PC-9 (cell line): ENCODE results near the gene NAT8L. TPM values are rescaled to one million over a fixed set of nuclear protein-coding genes. Genes with fewer than 3 reads are reported as not detected.

Experiments
- BruUV-seq: library from RNA; stranded (reverse); fragments of 400-500 nt; replicated peaks from 2 replicates; lab custom pipeline; 2021; lab: Mats Ljungman, UMichigan
- CTCF ChIA-PET: fragments of 300-600 bp; sonication (Branson Sonifier 250); formaldehyde crosslinking; loops from one replicate; lab custom pipeline; 2022; ENCODE audit warnings: antibody characterized with exemption; lab: Charles Lee
- POLR2A ChIA-PET: fragments of 300-600 bp; sonication (Branson Sonifier 250); formaldehyde crosslinking; loops from one replicate; lab custom pipeline; 2022; ENCODE audit warnings: antibody characterized with exemption; ENCODE audit not compliant: unreplicated experiment; lab: Charles Lee
- DNase-seq, 2 experiments: peaks; one replicate each; pipeline versions ENCODE4 v3.0.0 to v3.0.0-alpha.2; 2015 to 2022; ENCODE audit warnings: mixed read lengths in 1 of 2
- H2AFZ ChIP-seq: fragments of 200-600 bp; sonication (generic); 2 replicates; pipeline ENCODE4 v1.8.1; 2017; ENCODE audit warnings: antibody characterized with exemption
- H3F3A ChIP-seq: fragments of 200-600 bp; sonication (generic); 2 replicates; pipeline ENCODE4 v1.8.1; 2017; ENCODE audit warnings: antibody characterized with exemption, mild to moderate bottlenecking, low read depth; ENCODE audit not compliant: insufficient read depth
- H3K27ac ChIP-seq: fragments of 200-600 bp; sonication (generic); 2 replicates; pipeline ENCODE4 v1.6.1; 2016; ENCODE audit warnings: mixed run types
- H3K27me3 ChIP-seq: fragments of 200-600 bp; sonication (generic); 2 replicates; pipeline ENCODE4 v1.6.1; 2016; ENCODE audit warnings: low read depth, mixed run types; ENCODE audit not compliant: insufficient read depth
- H3K36me3 ChIP-seq: fragments of 200-600 bp; sonication (generic); 2 replicates; pipeline ENCODE4 v1.6.1; 2016; ENCODE audit warnings: low read depth, mixed run types
- H3K4me1 ChIP-seq: fragments of 200-600 bp; sonication (generic); replicated peaks from 2 replicates; pipeline ENCODE4 v1.6.1; 2016; ENCODE audit warnings: mixed run types; ENCODE audit not compliant: insufficient read depth
- H3K4me2 ChIP-seq: fragments of 200-600 bp; sonication (generic); 2 replicates; pipeline ENCODE4 v1.6.1; 2017; ENCODE audit warnings: mixed run types
- H3K4me3 ChIP-seq: fragments of 200-600 bp; sonication (generic); 2 replicates; pipeline ENCODE4 v1.6.1; 2016; ENCODE audit warnings: mixed run types
- H3K79me2 ChIP-seq: fragments of 200-600 bp; sonication (generic); 2 replicates; pipeline ENCODE4 v1.6.1; 2017; ENCODE audit warnings: low read depth, mixed run types
- H3K9me2 ChIP-seq: fragments of 200-600 bp; sonication (generic); 2 replicates; pipeline ENCODE4 v1.8.1; 2017; ENCODE audit warnings: mild to moderate bottlenecking; ENCODE audit not compliant: insufficient read depth
- H3K9me3 ChIP-seq: fragments of 200-600 bp; sonication (generic); 2 replicates; pipeline ENCODE4 v1.8.1; 2016; ENCODE audit warnings: low read depth; ENCODE audit not compliant: insufficient read depth
- H4K20me1 ChIP-seq: fragments of 200-600 bp; sonication (generic); 2 replicates; pipeline ENCODE4 v1.8.1; 2017; ENCODE audit not compliant: insufficient read depth
- CTCF ChIP-seq: fragments of 200-600 bp; sonication (generic); conservative IDR thresholded peaks from 2 replicates; pipeline ENCODE4 v1.6.1; 2017; ENCODE audit warnings: mixed run types, antibody characterized with exemption, mild to moderate bottlenecking, moderate library complexity
- EZH2 ChIP-seq: fragments of 200-600 bp; sonication (generic); IDR thresholded peaks from 2 replicates; pipeline ENCODE4 v1.8.0; 2017; ENCODE audit warnings: antibody characterized with exemption, low read depth
- intact Hi-C: fragments of 100-400 bp; cut with micrococcal nuclease; formaldehyde crosslinking; loops from one replicate; pipeline ENCODE4 v1.10.0; 2022; ENCODE audit not compliant: unreplicated experiment
- total RNA-seq: library from RNA; stranded (reverse); gene quantifications from 2 replicates; pipeline ENCODE4 v1.2.3, GENCODE V29; 2021

The NAT8L gene
- total RNA-seq, 1 experiment from 2014 or later = 2.1 TPM

GRCh38 chr4:2071252-2071911, 12.3 kb downstream of the NAT8L start:
- POLR2A ChIA-PET = interaction anchor here (0.7 kb wide), 1 partner anchor 94 kb away, joined by 33 read pairs; no protein-coding TSS in a partner anchor
- no peak for DNase-seq
- CTCF ChIA-PET = interaction anchor here (0.6 to 0.7 kb wide), 2 partner anchors 12 to 115 kb away, joined by 3 to 10 read pairs; no protein-coding TSS in a partner anchor
- no peaks in the 10 kb centered on the region for H3K27me3 ChIP-seq
- no peaks in the 10 kb centered on the region for H4K20me1 ChIP-seq
- TF ChIP-seq EZH2 (no peak), CTCF (no peak)
- no peaks in the 10 kb centered on the region for H3K9me3 ChIP-seq
- intact Hi-C loops = no loop called here
- H3K36me3 ChIP-seq = no peaks in the 10 kb centered on the region
- no TSS peak for BruUV-seq
- H3K4me2 ChIP-seq = no peak overlapping the region
- peaks cover 3% of the 10 kb centered on the region; the same call in 1 of the 2 replicates for H3F3A ChIP-seq
- no peak overlapping the region for H3K27ac ChIP-seq
- no peaks in the 10 kb centered on the region for H3K4me1 ChIP-seq
- no peak overlapping the region for H2AFZ ChIP-seq
- H3K79me2 ChIP-seq = no peaks in the 10 kb centered on the region
- H3K4me3 ChIP-seq = no peak overlapping the region
- H3K9me2 ChIP-seq = no peaks in the 10 kb centered on the region

- Histone ChIP-seq H3K4me2 (no peak overlapping the region), H3K9me3 (no peaks in the 10 kb centered on the region), H3K27ac (no peak overlapping the region), H3K36me3 (no peaks in the 10 kb centered on the region), H3K4me1 (no peaks in the 10 kb centered on the region), H2AFZ (no peak overlapping the region), H3F3A (peaks cover 3% of the 10 kb centered on the region; the same call in 1 of the 2 replicates), H4K20me1 (no peaks in the 10 kb centered on the region), H3K79me2 (no peaks in the 10 kb centered on the region), H3K27me3 (no peaks in the 10 kb centered on the region), H3K4me3 (no peak overlapping the region), H3K9me2 (no peaks in the 10 kb centered on the region)
- no TSS peak for BruUV-seq
- TF ChIP-seq CTCF (no peak), EZH2 (no peak)
- no peak for DNase-seq
- intact Hi-C loops = no loop called here
- ChIA-PET POLR2A (interaction anchor here (0.7 kb wide), 2 partner anchors 71 to 93 kb away, joined by 5 to 33 read pairs; no protein-coding TSS in a partner anchor), CTCF (no interaction called here)
Measured at GRCh38 chr4:2071912-2072867, 13.1 kb downstream of the NAT8L start.

- H3K27me3 ChIP-seq = no peaks in the 10 kb centered on the region
Measured at GRCh38 chr4:2072971-2073807, 14.1 kb downstream of the NAT8L start.

More at GRCh38 chr4:2072971-2073807, 14.1 kb downstream of the NAT8L start:
- Histone ChIP-seq H3K27ac (no peak overlapping the region), H3K9me3 (no peaks in the 10 kb centered on the region), H3F3A (no peaks in the 10 kb centered on the region; the same call in 1 of the 2 replicates), H3K4me3 (no peak overlapping the region), H4K20me1 (no peaks in the 10 kb centered on the region), H3K36me3 (no peaks in the 10 kb centered on the region), H3K4me1 (no peaks in the 10 kb centered on the region), H3K79me2 (no peaks in the 10 kb centered on the region), H2AFZ (no peak overlapping the region), H3K9me2 (no peaks in the 10 kb centered on the region), H3K4me2 (no peak overlapping the region)
- intact Hi-C loops = no loop called here
- ChIA-PET POLR2A (interaction anchor here (0.7 kb wide), 1 partner anchor 72 kb away, joined by 5 read pairs; no protein-coding TSS in a partner anchor), CTCF (no interaction called here)
- DNase-seq = no peak
- BruUV-seq = no TSS peak
- TF ChIP-seq EZH2 = no peak
- TF ChIP-seq CTCF = no peak
